T1000 (cell line): ENCODE measurements around the gene SSTR4.

Experiments used
- DNase-seq: peaks from one replicate; lab custom pipeline; 2025; ENCODE audit warnings: mixed read lengths; lab: John Stamatoyannopoulos, UW

Gene SSTR4

DNA sequence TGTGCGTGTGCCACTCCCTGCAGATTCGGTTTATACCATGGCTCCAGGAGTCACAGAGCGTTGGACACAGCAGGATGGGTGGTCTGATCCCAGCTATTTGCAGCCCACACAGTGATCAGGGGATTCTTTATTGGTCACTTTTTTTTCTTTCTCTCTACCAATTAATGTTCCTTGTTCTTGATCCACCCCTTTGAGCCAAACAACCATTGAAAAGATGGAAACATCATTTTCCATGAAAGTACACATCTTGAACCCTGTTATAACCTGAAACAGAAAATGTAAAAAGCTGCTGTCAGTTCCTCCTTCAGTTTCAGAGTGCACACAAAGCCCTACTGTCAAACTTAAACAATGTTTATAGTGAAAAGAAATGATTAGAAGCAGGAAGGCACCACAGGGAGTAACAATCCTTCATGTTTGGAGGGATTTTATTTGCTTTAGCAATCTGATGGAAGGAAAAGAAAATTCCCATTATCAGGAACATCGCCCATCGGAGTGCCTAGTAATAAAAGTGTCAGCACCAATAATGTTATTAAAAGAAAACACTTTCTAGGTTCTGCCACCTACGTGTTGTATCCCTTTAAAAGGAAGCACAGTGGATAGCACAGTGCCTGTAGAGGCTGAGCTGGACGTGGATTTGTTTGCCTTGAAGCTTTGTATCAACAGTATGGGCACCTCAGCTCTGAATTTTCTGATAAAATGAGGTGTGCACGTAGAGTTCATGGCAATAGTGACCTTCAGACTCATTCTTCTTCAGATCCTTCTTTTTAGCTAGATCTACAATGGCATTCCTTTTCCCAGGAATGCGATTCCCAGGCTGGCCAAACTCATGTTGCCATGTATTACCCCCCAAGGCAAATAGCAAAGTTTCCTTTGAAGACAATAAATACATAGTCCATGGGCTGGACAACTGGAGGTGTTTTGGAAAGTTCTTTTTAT, 30.4 kb downstream of the SSTR4 start:
- DNase-seq = no peak

DNA sequence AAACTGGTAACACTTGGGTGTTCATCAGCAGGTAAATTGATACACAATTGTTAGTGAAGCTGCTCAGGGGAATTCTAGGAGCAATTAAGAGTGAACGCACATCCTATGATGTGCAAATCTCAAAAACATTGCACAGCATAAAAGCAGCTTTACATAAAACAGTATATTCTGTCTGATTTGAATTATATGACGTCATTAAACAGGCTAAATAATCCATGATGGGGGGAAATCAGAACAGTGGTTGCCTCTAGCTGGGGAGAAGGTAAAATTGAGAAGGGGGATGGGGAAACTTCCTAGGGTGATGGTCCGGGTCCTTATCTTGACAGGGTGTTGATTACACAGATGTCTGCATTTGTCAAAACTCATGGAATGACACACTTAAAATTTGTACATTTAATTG, 31.7 kb downstream of the SSTR4 start:
- no peak for DNase-seq

DNA sequence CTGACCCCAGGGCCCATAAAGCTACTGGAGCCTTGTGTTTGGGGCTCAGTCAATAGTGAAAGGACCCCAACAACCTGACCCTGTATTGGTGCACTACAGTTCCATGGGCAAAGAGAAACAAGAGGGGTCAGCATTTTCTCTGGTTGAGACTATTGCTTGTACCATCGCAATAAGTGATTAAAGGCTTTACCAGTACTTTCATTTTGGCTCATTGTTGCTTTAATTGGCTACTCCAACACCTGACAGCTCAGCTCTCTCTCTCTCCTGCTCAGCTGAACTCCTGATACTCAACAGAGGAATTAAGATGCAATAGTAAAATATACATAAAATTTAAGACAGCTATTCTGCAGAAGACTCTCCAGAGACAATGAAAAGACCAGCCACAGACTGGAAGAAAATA, 33.2 kb downstream of the SSTR4 start:
- no peak for DNase-seq

DNA sequence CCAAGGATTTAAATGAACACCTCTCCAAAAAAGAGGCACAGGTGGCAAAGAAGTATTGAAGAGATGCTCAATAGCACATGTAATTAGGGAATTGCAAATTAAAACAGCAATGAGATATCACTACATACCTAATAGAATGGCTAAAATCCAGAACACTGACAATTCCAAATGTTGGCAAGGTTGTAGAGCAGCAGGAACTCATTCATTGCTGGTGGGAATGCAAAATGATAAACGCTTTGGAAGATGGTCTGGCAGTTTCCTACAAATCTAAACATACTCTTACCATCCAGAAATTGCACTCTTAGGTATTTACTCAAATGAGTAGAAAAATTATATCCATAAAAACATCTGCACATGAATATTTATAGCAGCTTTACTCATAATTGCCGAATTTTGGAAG, 34.0 kb downstream of the SSTR4 start:
- DNase-seq = no peak

- DNase-seq = no peak
Measured at GRCh38 chr20:23071398-23071797, 36.3 kb downstream of the SSTR4 start.

DNA sequence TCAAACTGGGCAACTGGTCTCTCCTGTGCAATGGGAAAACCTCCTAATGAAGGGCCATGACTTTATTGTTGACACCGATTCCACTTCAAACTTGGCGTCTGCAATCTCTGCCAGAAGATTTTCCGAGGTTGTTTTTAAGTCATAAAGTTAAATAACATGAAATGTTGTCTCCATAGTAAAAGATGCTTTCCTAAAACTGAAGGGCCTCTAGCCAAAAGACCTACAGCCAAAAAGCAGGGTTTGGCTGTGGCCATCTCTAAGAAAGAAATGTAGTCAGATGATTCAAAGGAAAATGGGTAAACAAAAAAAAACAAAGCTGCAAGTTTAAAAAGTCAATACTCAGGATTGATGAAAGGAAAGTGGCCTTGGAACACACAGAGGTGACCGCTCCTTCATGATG, 36.9 kb downstream of the SSTR4 start:
- DNase-seq = no peak

DNA sequence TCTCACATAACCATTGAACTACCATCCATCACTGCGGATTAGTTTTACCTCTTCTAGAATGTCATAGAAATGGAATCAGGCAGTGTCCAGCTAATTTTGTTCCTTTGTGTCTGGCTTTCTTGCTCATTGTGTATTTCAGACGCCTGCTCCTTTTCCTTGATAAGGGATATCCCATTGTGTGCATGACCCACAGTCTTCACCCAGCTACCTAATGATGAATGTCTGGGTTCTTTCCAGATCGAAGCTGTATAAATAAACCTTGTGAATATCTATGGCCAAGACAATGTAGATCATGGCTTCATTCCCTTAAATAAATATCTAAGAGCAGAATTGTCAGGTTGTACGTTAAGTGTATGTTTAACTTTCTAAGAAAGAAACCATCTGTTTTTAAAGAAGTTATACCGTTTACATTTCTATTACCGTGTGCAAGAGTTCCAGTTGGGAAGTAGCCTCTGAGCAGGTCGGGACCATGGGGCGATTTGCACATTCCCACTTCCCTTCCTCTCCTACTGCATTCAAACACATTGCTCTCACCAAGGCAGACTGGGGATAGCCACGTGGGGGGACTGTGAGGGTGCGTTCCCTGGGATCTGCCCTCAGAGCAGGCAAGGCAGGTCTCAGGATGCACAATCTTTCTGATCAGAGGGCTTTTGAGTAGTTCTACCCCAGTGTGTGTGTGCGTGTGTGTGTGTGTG, 37.9 kb downstream of the SSTR4 start:
- DNase-seq = no peak

GRCh38 chr20:23074052-23074451, 38.9 kb downstream of the SSTR4 start:
- no peak for DNase-seq

- DNase-seq = no peak
Measured at GRCh38 chr20:23077277-23077676, 42.2 kb downstream of the SSTR4 start.

DNA sequence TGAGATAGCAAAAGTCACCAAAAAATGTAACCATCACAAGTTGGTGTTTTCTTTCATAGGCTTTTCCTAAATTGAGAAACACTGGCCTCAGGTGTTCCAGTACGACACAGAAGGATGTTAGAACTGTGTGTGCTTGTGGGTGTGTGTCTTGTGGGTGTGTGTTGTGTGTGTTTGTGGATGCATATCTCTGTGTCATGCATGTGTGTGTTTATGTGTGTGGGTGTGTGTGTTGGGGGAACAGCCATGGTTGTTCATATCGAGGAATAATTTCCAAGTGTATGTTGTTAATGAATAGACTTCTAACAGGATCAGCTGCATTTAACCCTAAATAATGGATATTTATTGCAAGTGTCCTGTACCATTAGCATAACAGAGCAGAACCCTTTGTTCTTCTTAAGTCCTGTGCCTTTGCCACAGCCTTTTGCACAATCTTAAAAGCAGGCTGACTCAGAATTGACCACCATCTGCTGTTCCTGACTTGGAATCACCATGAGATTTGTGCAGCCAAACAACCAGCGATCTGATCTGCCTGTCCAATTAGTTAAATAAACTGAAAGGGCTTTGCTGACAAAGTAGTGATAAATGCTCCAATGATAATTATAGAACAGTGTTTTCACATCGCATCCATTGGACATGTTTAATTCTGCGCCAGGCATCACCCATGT, 43.4 kb downstream of the SSTR4 start:
- no peak for DNase-seq

- no peak for DNase-seq
Measured at GRCh38 chr20:23079016-23079351, 43.9 kb downstream of the SSTR4 start.

- DNase-seq = no peak
Measured at GRCh38 chr20:23079926-23080325, 44.8 kb downstream of the SSTR4 start.

GRCh38 chr20:23080521-23080920, 45.4 kb downstream of the SSTR4 start:
- no peak for DNase-seq

GRCh38 chr20:23081263-23081819, 46.2 kb downstream of the SSTR4 start:
- no peak for DNase-seq

GRCh38 chr20:23082846-23083552, 47.9 kb downstream of the SSTR4 start:
- DNase-seq = no peak

GRCh38 chr20:23083553-23084220, 48.6 kb downstream of the SSTR4 start:
- DNase-seq = no peak

GRCh38 chr20:23084282-23084844, 49.3 kb downstream of the SSTR4 start:
- no peak for DNase-seq

- DNase-seq = no peak
Measured at GRCh38 chr20:23084845-23085365, 49.8 kb downstream of the SSTR4 start.

DNA sequence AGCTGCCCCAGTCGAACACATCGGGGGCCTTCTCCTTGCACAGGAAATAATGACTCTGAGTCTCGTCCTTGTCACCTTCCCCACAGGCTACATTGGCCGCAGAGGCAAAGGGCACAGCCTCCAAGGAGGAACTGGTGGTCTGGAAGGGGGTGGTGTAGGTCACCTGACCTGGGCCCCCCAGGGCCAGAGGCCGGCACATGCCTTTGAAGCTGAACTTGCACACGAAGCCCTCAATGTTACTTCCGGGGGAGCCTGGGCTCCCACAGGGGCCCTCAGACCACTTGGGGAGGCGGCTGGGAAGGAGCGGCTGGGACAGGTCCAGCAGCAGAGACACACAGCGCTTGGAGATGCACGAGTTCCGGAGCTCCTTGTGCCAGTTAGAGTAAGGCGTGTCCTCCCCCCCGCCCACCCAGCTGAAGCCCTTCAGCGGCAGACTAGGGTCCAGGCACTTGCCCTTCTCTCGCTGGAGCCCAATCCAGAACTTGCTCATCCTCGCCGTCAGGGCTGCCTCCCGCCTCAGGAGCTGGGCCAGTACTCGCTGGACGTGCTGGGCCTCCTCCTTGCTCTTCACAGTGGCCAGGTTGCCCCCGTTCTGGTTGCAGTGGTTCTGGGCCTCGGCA, 50.4 kb downstream of the SSTR4 start:
- no peak for DNase-seq

DNA sequence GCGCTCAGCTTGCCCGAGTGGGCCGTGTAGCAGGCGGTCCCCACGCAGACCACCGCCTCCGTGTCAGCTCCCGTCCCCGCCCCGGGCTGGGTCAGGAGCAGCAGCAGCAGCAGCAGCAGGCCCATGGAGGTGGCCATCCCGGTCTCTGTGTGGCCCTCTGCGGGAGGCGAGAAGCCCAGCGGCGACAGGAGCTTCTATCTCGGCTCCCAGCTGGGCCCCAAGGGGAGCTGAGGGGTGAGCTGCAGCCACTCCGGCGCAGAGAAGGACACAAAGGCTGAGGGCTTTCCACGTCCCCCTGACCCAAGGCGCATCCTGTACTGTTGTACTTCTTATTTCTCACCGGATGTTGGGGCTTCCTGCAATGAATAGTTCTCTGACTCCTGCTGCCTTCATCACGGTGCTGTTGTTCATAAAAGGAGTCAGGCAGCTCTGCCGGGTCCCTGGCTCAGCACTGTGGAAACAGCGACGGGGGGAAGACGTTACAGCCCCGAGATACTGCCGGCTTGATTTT, 51.0 kb downstream of the SSTR4 start, which contains the start of gene CD93:
Gene CD93 (minus strand): TSS at position 269 of the 511 bp plus-strand sequence. CDS start 132 bp downstream, at position 137.
- no peak for DNase-seq
